Keratinocyte (primary cell): ENCODE measurements around the gene RANGRF. TPM values are rescaled to one million over a fixed set of nuclear protein-coding genes. Genes with fewer than 3 reads are reported as not detected.

ENCODE experiments used
- DNase-seq: peaks from one replicate; pipeline ENCODE4 v3.0.0-alpha.2; 2011; ENCODE audit warnings: low read depth, missing footprints, low spot score
- FAIRE-seq: peaks from 2 replicates; lab custom pipeline; 2011; peaks lifted over from hg19 to GRCh38; lab: Jason Lieb, UNC
- H2AFZ ChIP-seq: 2 replicates; pipeline ENCODE4 v1.6.0; 2012; ENCODE audit warnings: low read length, control low read depth, inconsistent platforms; ENCODE audit not compliant: control insufficient read depth
- H3K27ac ChIP-seq: 2 replicates; pipeline ENCODE4 v1.5.1; 2011; ENCODE audit warnings: low read length; ENCODE audit not compliant: control insufficient read depth, insufficient read depth
- H3K27me3 ChIP-seq: 3 replicates; pipeline ENCODE4 v1.6.0; 2011; ENCODE audit warnings: low read length; ENCODE audit not compliant: control insufficient read depth, insufficient read depth; ENCODE audit errors: extremely low read depth
- H3K36me3 ChIP-seq, 2 experiments: 2 replicates in 1 of 2; 3 replicates in 1 of 2; pipeline ENCODE4 v1.5.1; 2011; ENCODE audit warnings: low read length in 2 of 2, mild to moderate bottlenecking in 1 of 2; ENCODE audit not compliant: control insufficient read depth in 2 of 2, insufficient read depth in 2 of 2; ENCODE audit errors: extremely low read depth in 1 of 2
- H3K4me1 ChIP-seq: 3 replicates; pipeline ENCODE4 v1.5.1; 2011; ENCODE audit warnings: low read length; ENCODE audit not compliant: control insufficient read depth, insufficient read depth; ENCODE audit errors: extremely low read depth
- H3K4me2 ChIP-seq: 3 replicates; pipeline ENCODE4 v1.6.0; 2011; ENCODE audit warnings: low read depth, low read length; ENCODE audit not compliant: control insufficient read depth, insufficient read depth; ENCODE audit errors: extremely low read depth
- H3K4me3 ChIP-seq, 3 experiments: fragments of 200-600 bp in 1 of 3; sonication (generic) in 1 of 3; 2 replicates in 2 of 3; 3 replicates in 1 of 3; pipeline ENCODE4 v1.5.1; 2011 to 2016; ENCODE audit warnings: low read length in 3 of 3, mild to moderate bottlenecking in 3 of 3, control low read depth in 2 of 3, inconsistent platforms in 1 of 3, low read depth in 1 of 3, mixed read lengths in 1 of 3, mixed run types in 1 of 3, moderate library complexity in 1 of 3; ENCODE audit not compliant: control insufficient read depth in 2 of 3, insufficient read depth in 2 of 3; ENCODE audit errors: extremely low read depth in 1 of 3
- H3K79me2 ChIP-seq: 2 replicates; pipeline ENCODE4 v1.6.0; 2012; ENCODE audit warnings: low read length; ENCODE audit not compliant: control insufficient read depth, insufficient read depth
- H3K9ac ChIP-seq: 3 replicates; pipeline ENCODE4 v1.6.0; 2011; ENCODE audit warnings: low read length; ENCODE audit not compliant: control insufficient read depth, insufficient read depth; ENCODE audit errors: extremely low read depth
- H3K9me1 ChIP-seq: 3 replicates; pipeline ENCODE4 v1.6.0; 2011; ENCODE audit warnings: low read length; ENCODE audit not compliant: control insufficient read depth, insufficient read depth; ENCODE audit errors: extremely low read depth
- H3K9me3 ChIP-seq: 2 replicates; pipeline ENCODE4 v1.5.1; 2012; ENCODE audit warnings: low read depth, low read length; ENCODE audit not compliant: control insufficient read depth
- H4K20me1 ChIP-seq: 3 replicates; pipeline ENCODE4 v1.6.0; 2011; ENCODE audit warnings: low read length; ENCODE audit not compliant: control insufficient read depth, insufficient read depth; ENCODE audit errors: extremely low read depth
- CTCF ChIP-seq, 3 experiments: IDR thresholded peaks in 1 of 3; conservative IDR thresholded peaks in 1 of 3; optimal IDR thresholded peaks in 1 of 3; 2 replicates in 2 of 3; 3 replicates in 1 of 3; pipeline versions ENCODE3 to v1.5.1; 2011; ENCODE audit warnings: low read length in 3 of 3, mild to moderate bottlenecking in 3 of 3, moderate library complexity in 2 of 3, control low read depth in 1 of 3, inconsistent platforms in 1 of 3; ENCODE audit not compliant: insufficient read depth in 2 of 3; ENCODE audit errors: extremely low read depth in 1 of 3
- EZH2 ChIP-seq: IDR thresholded peaks from one replicate; pipeline ENCODE4 v1.6.1; 2012; ENCODE audit warnings: inconsistent platforms, mild to moderate bottlenecking, low read length, moderate library complexity
- dilution Hi-C: fragments of 300-500 bp; cut with MboI; formaldehyde crosslinking; loops from one replicate; pipeline ENCODE4 v1.7.0; 2020; ENCODE audit warnings: low sequenced_read_pairs; ENCODE audit not compliant: extremely low pct_ligation_motif_present
- polyA plus RNA-seq, 5 experiments: library from polyadenylated mRNA; depleted of rRNA in 3 of 5; stranded (reverse) in 3 of 5; stranded (forward) in 1 of 5; unstranded in 1 of 5; fragments of >200 nt; gene quantifications; 1 replicate in 1 of 5; 2 replicates in 3 of 5; 3 replicates in 1 of 5; pipeline versions ENCODE4 v1.2.1 to v1.2.3, GENCODE V29; 2011 to 2012; ENCODE audit warnings: missing spikeins in 2 of 5, low read depth in 1 of 5, low replicate concordance in 1 of 5

Gene RANGRF
- polyA plus RNA-seq, 1 donor (not counting 4 experiments of a cell fraction or from before 2014, with no cell fraction given), result 24.4 TPM

- Histone ChIP-seq H3K36me3 (peaks cover 0 to 2% of the 10 kb centered on the region in 2 experiments), H4K20me1 (no peaks in the 10 kb centered on the region), H3K4me3 (no peak overlapping the region), H3K79me2 (no peaks in the 10 kb centered on the region), H3K9me3 (no peaks in the 10 kb centered on the region), H3K27me3 (no peaks in the 10 kb centered on the region), H3K4me2 (no peak overlapping the region), H2AFZ (no peak overlapping the region), H3K4me1 (no peaks in the 10 kb centered on the region), H3K9me1 (no peaks in the 10 kb centered on the region), H3K27ac (no peak overlapping the region), H3K9ac (no peak overlapping the region)
- dilution Hi-C loops, result no loop called here
- no peak for FAIRE-seq
- DNase-seq, result no peak
- TF ChIP-seq CTCF (optimal IDR thresholded peaks at IDR 0.05 in 1 of 3, IDR thresholded peaks at IDR 0.05 in 1 of 3, conservative IDR thresholded peaks at IDR 0.05 in 1 of 3; ENCODE audit: extremely low read depth in 1 of 3, insufficient read depth in 2 of 3, low read length in 3 of 3) (no peak), EZH2 (no peak)
These were observed 12.8 kb upstream of the RANGRF start for GRCh38 chr17:8275421-8276290.

- H2AFZ ChIP-seq, result no peak overlapping the region
- DNase-seq (no peak), FAIRE-seq (no peak)
- no peak overlapping the region for H3K27ac ChIP-seq
- no peak overlapping the region for H3K9ac ChIP-seq
- no peaks in the 10 kb centered on the region for H3K79me2 ChIP-seq
- no peak overlapping the region for H3K4me2 ChIP-seq
- no peak overlapping the region for H3K4me3 ChIP-seq
- H3K4me1 ChIP-seq, result peaks cover 2% of the 10 kb centered on the region
- no peaks in the 10 kb centered on the region for H3K27me3 ChIP-seq
- no peaks in the 10 kb centered on the region for H4K20me1 ChIP-seq
- no peaks in the 10 kb centered on the region for H3K9me3 ChIP-seq
- dilution Hi-C loops, result no loop called here
- TF ChIP-seq EZH2 (no peak), CTCF (optimal IDR thresholded peaks at IDR 0.05 in 1 of 3, IDR thresholded peaks at IDR 0.05 in 1 of 3, conservative IDR thresholded peaks at IDR 0.05 in 1 of 3; ENCODE audit: extremely low read depth in 1 of 3, insufficient read depth in 2 of 3, low read length in 3 of 3) (no peak)
- H3K36me3 ChIP-seq, result no peaks in the 10 kb centered on the region
- no peaks in the 10 kb centered on the region for H3K9me1 ChIP-seq
These were observed 11.2 kb upstream of the RANGRF start for GRCh38 chr17:8277317-8277716.
